Body of pancreas (tissue), 4 donors: Measurements from ENCODE around the gene ZNF586.
"Not testable (repeated sequence)": the region's sequence is repeated elsewhere in the genome, so short reads cannot be mapped to it uniquely, and the experiment has no call there.

Experiments used
- CTCF ChIP-seq, 7 experiments: fragments of 450-650 bp in 4 of 7; fragments of 200-600 bp in 3 of 7; sonication (generic) in 3 of 7; IDR thresholded peaks; one replicate each; pipeline ENCODE4 v1.5.1; 2016 to 2019; ENCODE audit warnings: antibody characterized with exemption in 7 of 7
- POLR2A ChIP-seq, 3 donors: fragments of 450-650 bp; IDR thresholded peaks; one replicate each; pipeline ENCODE4 v1.6.1; 2016; ENCODE audit warnings: antibody characterized with exemption in 3 of 3, mild to moderate bottlenecking in 2 of 3

- not testable (repeated sequence) for TF ChIP-seq CTCF, POLR2A (IDR thresholded peaks at IDR 0.05)
Measured at GRCh38 chr19:57810410-57811295, 41.2 kb downstream of the ZNF586 start.
